HG02678 (cell line): ENCODE results near the gene KANSL1.

Experiments
- ATAC-seq: cut with Tn5 transposase; IDR thresholded peaks from one replicate; pipeline ENCODE4 v1.9.1; 2021; ENCODE audit warnings: mild to moderate bottlenecking, moderate library complexity; ENCODE audit not compliant: unreplicated experiment

Gene KANSL1

DNA sequence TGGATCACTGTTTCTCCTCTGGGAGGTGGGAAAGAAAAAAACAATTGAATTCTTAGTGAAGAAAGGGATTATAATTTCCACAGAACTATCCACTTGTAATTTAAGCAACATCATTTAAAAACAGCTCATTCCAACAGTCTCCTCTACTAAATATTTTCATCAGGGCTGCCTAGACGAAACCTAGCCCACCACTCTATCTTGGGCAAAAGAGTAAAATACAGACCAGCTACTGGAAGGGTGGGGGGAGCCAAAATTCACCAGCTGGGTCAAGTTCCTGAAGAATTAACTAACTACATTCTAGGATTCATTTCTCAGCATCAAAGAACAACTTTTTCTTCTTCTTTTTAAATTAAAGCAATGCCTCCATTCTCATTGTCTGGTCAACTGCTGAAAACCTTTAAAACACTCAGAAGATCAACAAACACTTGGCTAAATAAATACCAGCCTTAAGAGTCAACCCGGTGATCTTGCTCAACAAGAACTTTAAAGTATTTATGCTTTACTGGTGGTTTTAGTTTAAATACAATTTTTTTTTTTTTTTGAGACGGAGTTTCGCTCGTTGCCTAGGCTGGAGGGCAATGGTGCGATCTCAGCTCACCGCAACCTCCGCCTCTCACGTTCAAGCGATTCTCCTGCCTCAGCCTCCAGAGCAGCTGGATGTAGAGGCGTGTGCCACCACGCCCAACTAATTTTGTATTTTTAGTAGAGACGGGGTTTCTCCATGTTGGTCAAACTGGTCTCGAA is 25.2 kb downstream of the KANSL1 start:
- no peak for ATAC-seq

GRCh38 chr17:46167267-46167666 is 26.0 kb downstream of the KANSL1 start:
- ATAC-seq: no peak

- no peak for ATAC-seq
These were observed 26.5 kb downstream of the KANSL1 start for GRCh38 chr17:46166692-46167249.

- ATAC-seq: no peak
These were observed 29.2 kb downstream of the KANSL1 start for GRCh38 chr17:46163929-46164594.

DNA sequence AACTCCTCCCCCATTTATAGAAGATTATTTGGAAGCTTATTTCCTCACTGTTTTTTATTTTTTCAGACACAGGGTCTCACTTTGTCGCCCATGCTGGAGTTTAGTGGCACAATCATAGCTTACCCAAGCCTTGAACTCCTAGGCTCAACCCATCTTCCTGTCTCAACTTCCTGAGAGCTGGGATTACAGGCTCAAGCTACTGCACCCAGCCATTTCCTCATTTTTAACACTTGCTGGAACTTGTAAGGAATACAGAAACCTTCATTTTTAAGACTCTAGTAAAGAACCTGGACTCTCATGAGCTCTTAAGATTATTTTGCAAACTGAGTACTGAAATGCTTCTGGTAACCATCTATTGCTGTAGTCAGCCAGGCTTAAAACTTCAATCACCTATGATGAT is 29.9 kb downstream of the KANSL1 start:
- no peak for ATAC-seq

GRCh38 chr17:46162866-46163265 is 30.4 kb downstream of the KANSL1 start:
- no peak for ATAC-seq

DNA sequence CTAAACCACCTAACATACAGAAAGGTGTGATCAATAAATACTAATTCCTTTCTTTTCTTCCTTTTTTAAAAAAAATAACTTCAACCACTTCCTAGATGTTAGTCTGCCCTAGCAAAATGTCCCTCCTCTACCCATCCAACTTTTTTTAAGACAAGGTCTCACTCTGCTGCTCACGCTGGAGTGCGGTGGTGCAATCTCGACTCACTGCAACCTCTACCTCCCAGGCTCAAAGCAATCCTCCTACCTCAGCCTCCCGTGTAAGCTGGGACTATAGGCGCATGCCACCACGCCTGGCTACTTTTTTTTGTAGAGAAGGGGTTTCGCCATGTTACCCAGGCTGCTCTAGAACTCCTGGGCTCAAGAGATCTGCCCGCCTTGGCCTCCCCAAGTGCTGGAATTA is 33.1 kb downstream of the KANSL1 start:
- no peak for ATAC-seq

DNA sequence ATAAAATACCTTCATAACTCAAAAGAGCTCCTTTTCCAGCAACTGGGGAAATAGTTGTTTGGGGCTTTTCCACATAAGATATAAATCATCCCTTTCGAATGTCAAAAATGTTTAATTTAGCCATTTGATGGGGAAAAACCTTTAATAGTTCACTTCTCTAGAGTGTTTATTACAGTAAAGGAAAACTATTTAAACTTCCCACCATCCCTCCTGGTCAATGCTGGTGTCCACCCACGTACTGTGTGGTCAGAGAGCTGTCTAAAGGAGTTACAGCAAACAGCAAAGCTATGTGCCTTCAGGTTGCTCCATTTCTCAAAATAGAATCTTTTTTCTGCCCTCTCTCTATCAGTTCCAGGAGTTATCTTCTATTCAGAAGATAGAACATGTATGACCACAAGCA is 33.5 kb downstream of the KANSL1 start:
- ATAC-seq: no peak

DNA sequence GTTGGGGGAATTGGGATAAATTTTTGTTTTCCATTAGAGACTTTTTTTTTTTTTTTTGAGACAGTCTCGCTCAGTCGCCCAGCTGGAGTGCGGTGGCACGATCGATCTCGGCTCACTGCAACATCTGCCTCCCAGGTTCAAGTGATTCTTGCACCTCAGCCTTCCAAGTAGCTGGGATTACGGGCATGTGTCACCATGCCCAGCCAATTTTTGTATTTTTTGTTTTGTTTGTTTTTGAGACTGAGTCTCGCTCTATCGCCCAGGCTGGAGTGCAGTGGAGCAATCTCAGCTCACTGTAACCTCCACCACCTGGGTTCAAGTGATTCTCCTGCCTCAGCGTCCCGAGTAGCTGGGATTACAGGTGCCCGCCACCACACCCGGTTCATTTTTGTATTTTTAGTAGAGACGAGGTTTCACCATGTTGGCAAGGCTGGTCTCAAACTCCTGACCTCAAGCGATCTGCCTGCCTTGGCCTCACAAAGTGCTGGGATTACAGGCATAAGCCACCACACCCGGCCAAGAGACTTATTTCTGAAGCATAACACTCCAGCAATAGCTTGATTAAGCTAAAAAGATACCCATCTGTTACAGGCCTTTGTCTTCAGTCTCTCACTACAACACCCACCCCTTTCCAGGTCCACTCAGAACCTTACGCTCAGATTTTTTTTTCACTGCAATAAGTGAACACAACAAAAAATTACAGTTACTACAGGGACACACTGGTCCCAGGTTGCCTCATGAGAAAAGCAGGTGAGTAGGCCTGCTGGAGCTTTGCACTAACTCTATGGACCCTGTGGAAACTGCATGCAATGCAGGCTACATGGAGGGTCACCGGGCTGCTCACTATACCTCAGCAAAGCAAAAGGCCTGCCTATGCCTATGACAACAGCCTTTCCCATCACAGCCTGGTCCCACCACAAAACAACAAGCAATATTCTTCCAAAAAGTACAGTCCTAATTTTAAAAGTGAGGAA is 34.6 kb downstream of the KANSL1 start:
- no peak for ATAC-seq

DNA sequence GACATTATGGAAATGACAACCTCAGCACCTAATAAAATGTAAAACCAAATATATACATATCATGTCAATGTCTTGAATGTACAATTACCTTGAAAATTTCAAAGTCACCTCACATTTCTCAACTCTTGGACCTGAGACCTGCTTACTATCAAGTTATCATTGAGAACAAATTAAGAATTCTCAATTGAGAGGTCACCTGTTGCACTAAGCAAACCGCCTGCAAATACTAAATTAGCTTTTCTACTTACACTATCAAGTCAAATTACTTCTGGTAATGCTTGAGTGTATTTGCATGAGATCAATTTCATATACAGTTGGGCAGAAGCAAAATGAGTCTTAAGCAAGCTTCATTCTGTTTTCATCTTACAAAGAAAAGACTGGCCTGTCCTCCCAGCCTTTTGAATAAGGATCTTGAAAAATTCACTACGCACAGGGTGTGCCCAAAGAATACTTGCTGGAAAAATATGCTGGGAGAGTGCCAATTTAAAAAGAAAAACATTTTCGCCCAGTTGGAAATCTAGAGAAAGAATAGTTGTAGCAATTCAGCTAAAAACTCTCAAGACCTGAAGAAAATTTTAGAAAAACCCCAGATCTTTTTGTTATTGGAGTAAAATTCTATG is 35.7 kb downstream of the KANSL1 start:
- no peak for ATAC-seq

GRCh38 chr17:46154151-46154816 is 38.9 kb downstream of the KANSL1 start:
- ATAC-seq: no peak

DNA sequence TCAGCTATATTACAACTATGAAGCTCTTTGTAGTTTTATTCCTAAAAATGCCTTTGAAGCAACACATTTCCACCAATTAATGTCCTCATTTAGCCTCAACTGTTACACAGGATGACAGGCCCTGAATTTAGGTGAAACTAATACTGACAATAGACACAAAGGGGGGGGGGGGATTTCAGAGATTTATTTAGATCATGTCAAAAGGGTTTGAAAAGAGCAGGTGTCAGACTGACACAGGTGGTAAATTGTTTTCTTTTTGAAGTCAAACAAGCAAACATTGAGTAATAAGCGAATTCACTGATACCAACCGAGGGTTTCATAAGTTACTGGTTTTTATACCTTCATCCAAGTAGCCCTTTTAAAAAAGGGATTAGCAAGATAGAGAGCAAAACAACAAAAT is 40.8 kb downstream of the KANSL1 start:
- ATAC-seq: no peak

GRCh38 chr17:46151762-46152161 is 41.5 kb downstream of the KANSL1 start:
- no peak for ATAC-seq

DNA sequence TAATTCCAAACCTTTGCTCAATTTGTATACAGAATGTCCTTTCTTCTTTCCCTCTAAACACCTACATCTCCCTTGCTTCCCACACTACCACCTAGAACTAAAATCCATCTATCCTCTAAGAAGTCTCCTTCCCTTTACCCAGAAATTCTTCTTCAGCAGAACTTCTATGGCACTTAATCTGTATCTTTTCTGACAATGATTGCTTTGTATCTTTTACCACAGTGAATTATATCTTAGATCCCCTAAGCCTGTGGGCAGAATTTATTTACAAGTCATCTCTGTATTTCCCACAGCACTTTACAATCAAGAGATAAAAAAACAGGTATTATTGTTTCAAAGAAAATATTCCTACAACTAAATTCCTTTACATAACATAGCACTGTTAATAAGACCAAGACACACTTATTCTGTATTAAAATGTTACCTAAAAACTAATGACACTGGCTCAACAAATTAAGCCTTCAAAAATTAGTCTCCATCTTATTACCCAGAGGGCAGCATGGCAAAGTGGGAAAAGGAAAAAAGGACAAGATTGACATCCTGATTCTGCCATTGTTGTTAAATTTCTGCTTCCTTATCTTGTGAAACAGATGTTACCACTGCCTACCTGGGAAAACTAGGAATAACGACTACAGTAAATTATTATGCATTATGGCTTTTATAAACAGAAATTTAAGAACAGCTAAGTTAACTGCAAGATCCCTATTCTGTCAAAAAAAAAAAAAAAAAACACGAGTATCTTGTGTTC is 42.8 kb downstream of the KANSL1 start:
- ATAC-seq: no peak

DNA sequence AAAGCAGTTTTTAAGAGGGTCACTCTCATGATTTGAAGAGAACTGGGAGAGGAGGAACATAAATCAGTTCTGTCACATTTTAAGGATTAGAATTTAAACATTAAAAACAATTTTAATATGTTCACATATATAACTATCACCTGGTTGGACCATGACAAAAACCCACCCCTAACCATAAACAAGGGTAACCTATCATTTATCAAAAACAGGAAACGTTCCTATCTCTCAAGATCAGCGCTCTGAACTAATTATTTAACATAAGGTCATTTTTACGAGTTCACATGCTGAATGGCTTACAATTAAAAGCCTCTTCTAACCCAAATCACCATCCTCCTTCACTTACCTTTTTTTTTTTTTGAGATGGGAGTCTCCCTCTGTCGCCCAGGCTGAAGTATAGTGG is 45.0 kb downstream of the KANSL1 start:
- ATAC-seq: no peak

- no peak for ATAC-seq
These were observed 45.9 kb downstream of the KANSL1 start for GRCh38 chr17:46147296-46147695.

- ATAC-seq: no peak
These were observed 49.0 kb downstream of the KANSL1 start for GRCh38 chr17:46144246-46144645.

- no peak for ATAC-seq
These were observed 49.4 kb downstream of the KANSL1 start for GRCh38 chr17:46143827-46144236.

DNA sequence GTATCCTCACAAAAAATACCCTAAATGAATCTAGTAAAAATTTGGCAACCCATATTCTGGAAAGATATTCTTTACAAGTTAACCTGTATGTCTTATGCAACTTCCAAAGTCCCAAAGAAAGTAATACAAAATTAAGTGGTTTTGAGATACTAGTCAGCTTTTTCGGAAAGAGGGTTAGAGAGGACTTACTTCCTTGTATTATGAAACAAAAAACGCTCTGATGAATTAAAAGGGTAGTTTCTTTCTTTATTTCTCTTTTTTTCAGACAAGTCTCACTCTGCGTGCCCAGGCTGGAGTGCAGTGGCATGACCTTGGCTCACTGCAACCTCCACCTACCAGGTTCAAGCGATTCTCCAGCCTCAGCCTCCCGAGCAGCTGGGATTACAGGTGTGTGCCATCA is 51.6 kb downstream of the KANSL1 start:
- no peak for ATAC-seq
